PC-9 (cell line): ENCODE data around the gene UNC119.

Source experiments
- CTCF ChIP-seq: fragments of 200-600 bp; sonication (generic); conservative IDR thresholded peaks from 2 replicates; pipeline ENCODE4 v1.6.1; 2017; ENCODE audit warnings: mixed run types, antibody characterized with exemption, mild to moderate bottlenecking, moderate library complexity
- EZH2 ChIP-seq: fragments of 200-600 bp; sonication (generic); IDR thresholded peaks from 2 replicates; pipeline ENCODE4 v1.8.0; 2017; ENCODE audit warnings: antibody characterized with exemption, low read depth

- TF ChIP-seq CTCF (no peak), EZH2 (no peak)
Measured at GRCh38 chr17:28598799-28599310, 46.4 kb upstream of the UNC119 start, which contains the start of gene SPAG5.
